ENCODE data around the gene FNBP1. TPM values are rescaled to one million over a fixed set of nuclear protein-coding genes. Genes with fewer than 3 reads are reported as not detected.

Gene FNBP1
- total RNA-seq, 2 donors from 2014 or later: 27.2 to 53.0 TPM

DNA sequence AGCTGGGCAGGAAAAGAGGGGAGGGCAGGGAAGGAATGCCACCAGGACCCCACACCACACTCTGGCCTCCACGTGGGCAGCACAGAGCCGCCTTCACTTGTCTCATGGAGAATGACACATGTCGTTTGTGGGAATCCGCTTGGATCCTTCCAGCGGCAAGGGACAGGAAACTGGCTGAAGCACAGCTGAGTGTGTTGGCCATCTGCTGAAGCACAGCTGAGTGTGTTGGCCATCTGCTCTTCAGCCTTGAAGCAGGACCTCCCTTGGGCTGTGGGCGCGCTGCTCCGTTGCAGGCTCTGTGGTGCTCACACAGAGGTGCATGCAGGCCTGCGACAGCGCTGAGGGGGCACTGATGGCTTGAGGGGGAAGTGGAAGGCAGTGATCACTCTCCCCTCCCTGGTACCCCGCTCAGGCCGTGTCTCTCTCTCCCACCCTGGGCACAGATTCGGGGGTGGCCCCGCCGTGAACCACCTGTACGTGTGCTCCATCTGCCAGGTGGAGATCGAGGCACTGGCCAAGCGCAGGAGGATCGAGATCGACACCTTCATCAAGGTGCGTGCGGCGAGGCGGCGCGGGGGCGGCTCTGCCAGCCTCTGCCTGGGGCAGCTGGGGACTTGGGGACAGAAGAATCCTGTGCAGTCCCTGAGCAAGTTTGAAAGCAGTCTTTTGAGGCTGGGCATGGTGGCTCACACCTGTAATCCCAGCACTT, 167.1 kb downstream of the FNBP1 start:
- intact Hi-C loops (cut with DNase I, micrococcal nuclease): no loop called here
- DNase-seq: no peak

GRCh38 chr9:129875181-129875611, 167.8 kb downstream of the FNBP1 start:
- DNase-seq (no peak), ATAC-seq (no peak)
- intact Hi-C loops (cut with DNase I, micrococcal nuclease): no loop called here

More for the DNA sequence above, 167.1 kb downstream of the FNBP1 start:
- ATAC-seq: no peak

DNA sequence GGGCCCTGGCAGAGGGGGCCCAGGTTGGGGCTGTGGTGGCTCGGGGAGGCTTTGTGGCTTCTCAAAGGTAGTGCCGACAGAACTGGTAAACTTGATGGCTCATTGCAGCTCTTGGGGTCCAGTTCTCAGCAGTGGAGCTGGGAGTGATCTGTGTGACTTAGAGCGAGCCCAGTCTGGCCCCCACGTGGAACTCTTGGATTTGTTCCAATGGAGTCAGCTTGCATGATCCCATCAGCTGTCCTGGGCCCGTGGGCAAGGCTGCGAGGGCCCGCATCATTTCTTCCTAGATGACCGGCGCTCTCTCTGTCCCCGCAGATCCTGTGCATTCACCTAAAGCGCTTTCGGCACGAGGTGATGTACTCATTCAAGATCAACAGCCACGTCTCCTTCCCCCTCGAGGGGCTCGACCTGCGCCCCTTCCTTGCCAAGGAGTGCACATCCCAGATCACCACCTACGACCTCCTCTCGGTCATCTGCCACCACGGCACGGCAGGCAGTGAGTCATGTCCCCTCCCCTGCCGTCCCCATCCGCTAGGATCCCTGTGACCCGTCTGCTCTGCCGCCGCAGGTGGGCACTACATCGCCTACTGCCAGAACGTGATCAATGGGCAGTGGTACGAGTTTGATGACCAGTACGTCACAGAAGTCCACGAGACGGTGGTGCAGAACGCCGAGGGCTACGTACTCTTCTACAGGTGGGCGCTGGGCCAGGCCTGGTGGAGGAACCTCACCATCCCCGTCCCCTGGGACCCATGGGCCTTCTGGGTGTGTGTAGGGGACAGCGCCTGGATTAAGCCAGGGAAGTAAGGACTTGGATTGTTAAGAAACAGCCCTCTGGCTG, 168.5 kb downstream of the FNBP1 start:
- ATAC-seq (no peak), DNase-seq (no peak)
- intact Hi-C loops (cut with DNase I, micrococcal nuclease): no loop called here

DNA sequence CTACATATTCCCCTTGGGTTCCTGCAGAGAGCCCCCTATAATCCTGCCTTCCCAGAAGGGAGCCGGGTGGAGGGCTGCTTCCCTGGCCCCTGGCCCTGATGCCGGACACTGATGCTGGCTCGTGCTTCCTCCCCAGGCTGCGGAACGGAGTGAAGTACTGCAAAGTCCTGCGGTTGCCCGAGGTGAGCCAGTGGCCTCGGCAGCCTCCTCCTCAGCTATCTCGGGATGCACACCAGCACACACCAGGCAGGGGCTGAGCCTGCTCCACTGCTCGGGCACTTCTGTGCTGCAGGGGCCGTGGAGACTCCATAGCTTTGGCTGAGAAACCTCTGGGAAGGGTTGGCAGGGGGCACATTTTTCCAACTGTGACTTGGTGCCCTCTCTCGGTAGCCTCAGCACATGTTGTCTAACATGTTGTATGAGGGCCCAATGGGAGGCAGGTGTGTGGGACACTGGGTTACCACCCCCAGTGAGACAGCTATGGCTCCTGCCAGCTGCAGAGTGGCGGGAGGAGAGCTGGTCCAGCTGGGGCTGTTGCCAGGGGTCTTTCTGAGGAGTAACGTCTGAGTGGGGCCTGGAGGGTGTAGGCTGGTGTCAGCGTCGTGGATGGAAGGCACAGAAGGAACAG, 169.3 kb downstream of the FNBP1 start:
- no peak for ATAC-seq

GRCh38 chr9:129871046-129871445, 171.9 kb downstream of the FNBP1 start:
- DNase-seq: no peak
- intact Hi-C loops (cut with DNase I, micrococcal nuclease): no loop called here
- no peak for ATAC-seq

More for the DNA sequence above, 169.3 kb downstream of the FNBP1 start:
- DNase-seq: no peak
- intact Hi-C loops (cut with DNase I, micrococcal nuclease): no loop called here

- no peak for ATAC-seq
- intact Hi-C loops (cut with DNase I, micrococcal nuclease): no loop called here
- no peak for DNase-seq
These were observed 173.1 kb downstream of the FNBP1 start for GRCh38 chr9:129869585-129870501.

- ATAC-seq (peak; percentile 61), DNase-seq (peak in 1 of 2 donors; percentile 51)
- intact Hi-C loops (cut with DNase I, micrococcal nuclease): no loop called here
These were observed 174.0 kb downstream of the FNBP1 start for GRCh38 chr9:129868872-129869486.

DNA sequence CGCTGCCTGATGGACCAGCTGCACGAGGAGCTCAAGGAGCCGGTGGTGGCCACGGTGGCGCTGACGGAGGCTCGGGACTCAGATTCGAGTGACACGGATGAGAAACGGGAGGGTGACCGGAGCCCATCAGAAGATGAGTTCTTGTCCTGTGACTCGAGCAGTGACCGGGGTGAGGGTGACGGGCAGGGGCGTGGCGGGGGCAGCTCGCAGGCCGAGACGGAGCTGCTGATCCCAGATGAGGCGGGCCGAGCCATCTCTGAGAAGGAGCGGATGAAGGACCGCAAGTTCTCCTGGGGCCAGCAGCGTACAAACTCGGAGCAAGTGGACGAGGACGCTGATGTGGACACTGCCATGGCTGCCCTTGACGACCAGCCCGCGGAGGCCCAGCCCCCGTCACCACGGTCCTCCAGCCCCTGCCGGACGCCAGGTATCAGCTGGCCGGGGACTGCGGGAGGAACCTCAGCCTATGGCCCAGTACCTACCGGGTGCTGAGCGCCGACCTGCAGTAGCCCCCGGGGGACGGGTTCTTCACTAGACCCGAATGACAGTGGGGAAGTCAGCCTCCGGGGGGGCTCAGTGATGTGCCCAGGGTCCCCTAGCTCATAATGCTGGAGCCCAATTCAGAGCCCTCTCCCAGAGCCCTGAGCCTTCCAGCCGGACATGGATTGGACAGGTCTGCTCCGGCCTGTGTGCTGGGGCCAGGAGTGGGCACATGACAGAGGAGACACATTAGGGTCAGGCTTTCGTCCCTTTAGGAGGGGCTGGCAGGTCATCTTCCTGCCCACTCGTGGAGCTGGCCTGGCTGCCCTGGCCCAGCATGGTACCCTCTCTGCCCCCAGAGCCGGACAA, 174.7 kb downstream of the FNBP1 start:
- intact Hi-C loops (cut with DNase I, micrococcal nuclease): no loop called here
- no peak for DNase-seq
- ATAC-seq: no peak

GRCh38 chr9:129867136-129868022, 175.6 kb downstream of the FNBP1 start:
- ATAC-seq (no peak), DNase-seq (no peak)
- intact Hi-C loops (cut with DNase I, micrococcal nuclease): no loop called here

GRCh38 chr9:129866394-129867135, 176.4 kb downstream of the FNBP1 start:
- DNase-seq (no peak), ATAC-seq (no peak)
- intact Hi-C loops (cut with DNase I, micrococcal nuclease): no loop called here

- DNase-seq: no peak
- ATAC-seq: no peak
- intact Hi-C loops (cut with DNase I, micrococcal nuclease): no loop called here
These were observed 177.2 kb downstream of the FNBP1 start for GRCh38 chr9:129865668-129866320.

- ATAC-seq: no peak
- intact Hi-C loops (cut with DNase I, micrococcal nuclease): no loop called here
- no peak for DNase-seq
These were observed 177.9 kb downstream of the FNBP1 start for GRCh38 chr9:129864991-129865647.

DNA sequence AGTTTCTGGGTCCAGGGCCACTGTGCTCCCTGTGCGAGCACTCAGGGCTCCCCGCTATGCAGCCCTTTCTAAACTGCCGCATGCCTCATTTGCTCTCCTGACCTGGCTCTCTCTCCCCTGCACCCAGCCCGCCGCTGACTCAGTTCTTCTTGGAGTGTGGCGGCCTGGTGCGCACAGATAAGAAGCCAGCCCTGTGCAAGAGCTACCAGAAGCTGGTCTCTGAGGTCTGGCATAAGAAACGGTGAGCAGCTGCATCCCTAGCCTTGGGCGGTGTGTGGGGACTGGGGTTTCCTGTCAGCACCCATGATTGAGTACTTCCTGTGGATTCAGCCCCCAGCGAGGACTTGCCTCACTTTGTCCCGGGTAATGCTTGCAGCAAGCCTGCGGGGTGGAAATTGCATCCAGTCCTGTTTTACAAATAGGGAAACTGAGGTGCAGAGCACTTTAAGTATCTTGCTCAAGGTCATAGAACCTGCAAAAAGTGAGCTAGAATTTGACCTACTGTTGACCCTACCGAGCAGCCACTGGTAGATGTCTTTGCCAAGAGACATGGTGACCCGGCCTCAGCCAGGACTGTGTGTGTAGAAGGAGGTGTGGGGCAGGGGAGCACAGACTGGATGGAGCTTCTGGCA, 179.8 kb downstream of the FNBP1 start:
- ATAC-seq: peak; percentile 27
- intact Hi-C loops (cut with DNase I, micrococcal nuclease): no loop called here
- DNase-seq: peak in 1 of 2 donors; percentile 28

- ATAC-seq (no peak), DNase-seq (no peak)
- intact Hi-C loops (cut with DNase I, micrococcal nuclease): no loop called here
These were observed 181.6 kb downstream of the FNBP1 start for GRCh38 chr9:129861447-129861827.
